ENCODE data around the gene ARFGAP3. TPM values are rescaled to one million over a fixed set of nuclear protein-coding genes. Genes with fewer than 3 reads are reported as not detected.

ARFGAP3 gene
- total RNA-seq, 1 experiment from 2014 or later, result 71.3 TPM

- Histone ChIP-seq H3K27ac (no peak overlapping the region), H3K9me3 (replicated peaks) (no peaks in the 10 kb centered on the region), H3K4me1 (replicated peaks) (no peaks in the 10 kb centered on the region), H3K27me3 (replicated peaks) (no peaks in the 10 kb centered on the region), H3K4me3 (no peak overlapping the region), H3K36me3 (peaks cover 100% of the 10 kb centered on the region)
- no peak for DNase-seq (ENCODE audit: low read depth in 1 of 2, low spot score in 2 of 2)
Observed at GRCh38 chr22:42879371-42880021, 22.4 kb upstream of the ARFGAP3 start.

GRCh38 chr22:42878561-42879305 is 21.7 kb upstream of the ARFGAP3 start:
- Histone ChIP-seq H3K4me1 (replicated peaks) (no peaks in the 10 kb centered on the region), H3K36me3 (peaks cover 100% of the 10 kb centered on the region), H3K4me3 (no peak overlapping the region), H3K27ac (no peak overlapping the region), H3K9me3 (replicated peaks) (no peaks in the 10 kb centered on the region), H3K27me3 (replicated peaks) (no peaks in the 10 kb centered on the region)
- no peak for DNase-seq (ENCODE audit: low read depth in 1 of 2, low spot score in 2 of 2)

GRCh38 chr22:42877597-42878340 is 20.7 kb upstream of the ARFGAP3 start:
- Histone ChIP-seq H3K36me3 (peaks cover 98% of the 10 kb centered on the region), H3K27ac (no peak overlapping the region), H3K4me3 (no peak overlapping the region), H3K27me3 (replicated peaks) (no peaks in the 10 kb centered on the region), H3K9me3 (replicated peaks) (no peaks in the 10 kb centered on the region), H3K4me1 (replicated peaks) (no peaks in the 10 kb centered on the region)
- DNase-seq (ENCODE audit: low read depth in 1 of 2, low spot score in 2 of 2), result no peak

GRCh38 chr22:42877158-42877557 is 20.1 kb upstream of the ARFGAP3 start:
- no peaks in the 10 kb centered on the region for H3K27me3 ChIP-seq (replicated peaks)
- H3K4me1 ChIP-seq (replicated peaks), result no peaks in the 10 kb centered on the region

GRCh38 chr22:42876041-42876440 is 19.0 kb upstream of the ARFGAP3 start:
- Histone ChIP-seq H3K4me1 (replicated peaks) (no peaks in the 10 kb centered on the region), H3K27me3 (replicated peaks) (no peaks in the 10 kb centered on the region), H3K27ac (no peak overlapping the region), H3K36me3 (peaks cover 98% of the 10 kb centered on the region), H3K4me3 (no peak overlapping the region), H3K9me3 (replicated peaks) (no peaks in the 10 kb centered on the region)
- no peak for DNase-seq (ENCODE audit: low read depth in 1 of 2, low spot score in 2 of 2)

More at GRCh38 chr22:42877158-42877557, 20.1 kb upstream of the ARFGAP3 start:
- Histone ChIP-seq H3K27ac (no peak overlapping the region), H3K4me3 (no peak overlapping the region), H3K36me3 (peaks cover 98% of the 10 kb centered on the region), H3K9me3 (replicated peaks) (no peaks in the 10 kb centered on the region)
- DNase-seq (ENCODE audit: low read depth in 1 of 2, low spot score in 2 of 2), result no peak

GRCh38 chr22:42874010-42874409 is 16.9 kb upstream of the ARFGAP3 start:
- Histone ChIP-seq H3K36me3 (peaks cover 96% of the 10 kb centered on the region), H3K27ac (no peak overlapping the region), H3K9me3 (replicated peaks) (no peaks in the 10 kb centered on the region)

GRCh38 chr22:42873356-42873755 is 16.3 kb upstream of the ARFGAP3 start:
- no peak for DNase-seq (ENCODE audit: low read depth in 1 of 2, low spot score in 2 of 2)
- Histone ChIP-seq H3K36me3 (peaks cover 94% of the 10 kb centered on the region), H3K27me3 (replicated peaks) (no peaks in the 10 kb centered on the region), H3K4me3 (no peak overlapping the region), H3K4me1 (replicated peaks) (no peaks in the 10 kb centered on the region), H3K9me3 (replicated peaks) (no peaks in the 10 kb centered on the region), H3K27ac (no peak overlapping the region)

More at GRCh38 chr22:42874010-42874409, 16.9 kb upstream of the ARFGAP3 start:
- Histone ChIP-seq H3K4me3 (no peak overlapping the region), H3K4me1 (replicated peaks) (no peaks in the 10 kb centered on the region), H3K27me3 (replicated peaks) (no peaks in the 10 kb centered on the region)
- DNase-seq (ENCODE audit: low read depth in 1 of 2, low spot score in 2 of 2), result no peak

GRCh38 chr22:42872821-42873220 is 15.7 kb upstream of the ARFGAP3 start:
- Histone ChIP-seq H3K27ac (no peak overlapping the region), H3K4me3 (no peak overlapping the region), H3K9me3 (replicated peaks) (no peaks in the 10 kb centered on the region), H3K27me3 (replicated peaks) (no peaks in the 10 kb centered on the region), H3K36me3 (peaks cover 92% of the 10 kb centered on the region), H3K4me1 (replicated peaks) (no peaks in the 10 kb centered on the region)
- no peak for DNase-seq (ENCODE audit: low read depth in 1 of 2, low spot score in 2 of 2)

GRCh38 chr22:42871146-42872050 is 14.3 kb upstream of the ARFGAP3 start:
- Histone ChIP-seq H3K4me3 (no peak overlapping the region), H3K36me3 (peaks cover 88% of the 10 kb centered on the region)

GRCh38 chr22:42869888-42870480 is 12.9 kb upstream of the ARFGAP3 start:
- H3K9me3 ChIP-seq (replicated peaks), result no peaks in the 10 kb centered on the region
- peaks cover 18% of the 10 kb centered on the region for H3K4me1 ChIP-seq (replicated peaks)
- H3K27ac ChIP-seq, result no peak overlapping the region
- no peak for DNase-seq (ENCODE audit: low read depth in 1 of 2, low spot score in 2 of 2)
- H3K27me3 ChIP-seq (replicated peaks), result no peaks in the 10 kb centered on the region
- peaks cover 77% of the 10 kb centered on the region for H3K36me3 ChIP-seq
- no peak overlapping the region for H3K4me3 ChIP-seq

More at GRCh38 chr22:42871146-42872050, 14.3 kb upstream of the ARFGAP3 start:
- no peak for DNase-seq (ENCODE audit: low read depth in 1 of 2, low spot score in 2 of 2)
- Histone ChIP-seq H3K9me3 (replicated peaks) (no peaks in the 10 kb centered on the region), H3K27me3 (replicated peaks) (no peaks in the 10 kb centered on the region), H3K27ac (no peak overlapping the region), H3K4me1 (replicated peaks) (peaks cover 4% of the 10 kb centered on the region)

GRCh38 chr22:42869463-42869862 is 12.4 kb upstream of the ARFGAP3 start:
- no peaks in the 10 kb centered on the region for H3K27me3 ChIP-seq (replicated peaks)
- H3K4me1 ChIP-seq (replicated peaks), result peaks cover 19% of the 10 kb centered on the region
- no peak overlapping the region for H3K4me3 ChIP-seq
- no peak overlapping the region for H3K27ac ChIP-seq
- no peak for DNase-seq (ENCODE audit: low read depth in 1 of 2, low spot score in 2 of 2)
- H3K36me3 ChIP-seq, result peaks cover 74% of the 10 kb centered on the region
- no peaks in the 10 kb centered on the region; the same call in 1 of the 2 replicates for H3K9me3 ChIP-seq (replicated peaks)

GRCh38 chr22:42868751-42869251 is 11.7 kb upstream of the ARFGAP3 start:
- Histone ChIP-seq H3K9me3 (replicated peaks) (peaks cover 6% of the 10 kb centered on the region; the same call in 1 of the 2 replicates), H3K4me3 (no peak overlapping the region), H3K27me3 (replicated peaks) (no peaks in the 10 kb centered on the region), H3K36me3 (peaks cover 67% of the 10 kb centered on the region), H3K27ac (no peak overlapping the region), H3K4me1 (replicated peaks) (peaks cover 24% of the 10 kb centered on the region)
- DNase-seq (ENCODE audit: low read depth in 1 of 2, low spot score in 2 of 2), result no peak

- DNase-seq (ENCODE audit: low read depth in 1 of 2, low spot score in 2 of 2), result no peak
- Histone ChIP-seq H3K4me3 (no peak overlapping the region), H3K36me3 (peaks cover 42% of the 10 kb centered on the region), H3K4me1 (replicated peaks) (peaks cover 39% of the 10 kb centered on the region), H3K27me3 (replicated peaks) (no peaks in the 10 kb centered on the region), H3K27ac (peak overlapping the region; percentile 50), H3K9me3 (replicated peaks) (peaks cover 9% of the 10 kb centered on the region)
Observed at GRCh38 chr22:42866100-42866499, 9.0 kb upstream of the ARFGAP3 start.
